Ishikawa (cell line): Measurements from ENCODE around the gene KIF26B.

Source experiments
- CEBPB ChIP-seq: IDR thresholded peaks from 2 replicates; pipeline ENCODE4 v1.6.1; 2012
- CREB1 ChIP-seq: IDR thresholded peaks from 2 replicates; pipeline ENCODE4 v1.6.1; 2012; ENCODE audit warnings: low read depth
- EGR1 ChIP-seq: IDR thresholded peaks from 2 replicates; pipeline ENCODE4 v1.6.1; 2012
- EP300 ChIP-seq: IDR thresholded peaks from 2 replicates; pipeline ENCODE4 v1.6.1; 2012; ENCODE audit warnings: borderline replicate concordance
- FOXM1 ChIP-seq: IDR thresholded peaks from 2 replicates; pipeline ENCODE4 v1.6.1; 2012; ENCODE audit warnings: low read depth, borderline replicate concordance
- MAX ChIP-seq: IDR thresholded peaks from 2 replicates; pipeline ENCODE4 v1.6.1; 2012
- NFIC ChIP-seq: IDR thresholded peaks from 2 replicates; pipeline ENCODE4 v1.6.1; 2012
- RAD21 ChIP-seq: IDR thresholded peaks from 2 replicates; pipeline ENCODE4 v1.6.1; 2012; ENCODE audit warnings: low read depth
- REST ChIP-seq: IDR thresholded peaks from 2 replicates; pipeline ENCODE4 v1.6.1; 2012; ENCODE audit warnings: low read depth, mild to moderate bottlenecking
- TAF1 ChIP-seq: IDR thresholded peaks from 2 replicates; pipeline ENCODE4 v1.6.1; 2012; ENCODE audit warnings: low read depth, mild to moderate bottlenecking
- TCF12 ChIP-seq: IDR thresholded peaks from 2 replicates; pipeline ENCODE4 v1.6.1; 2012; ENCODE audit warnings: low read depth
- TEAD4 ChIP-seq: IDR thresholded peaks from 2 replicates; pipeline ENCODE4 v1.6.1; 2012
- USF1 ChIP-seq: IDR thresholded peaks from 2 replicates; pipeline ENCODE4 v1.6.1; 2012
- YY1 ChIP-seq: IDR thresholded peaks from 2 replicates; pipeline ENCODE4 v1.6.1; 2012; ENCODE audit warnings: low read depth
- ZBTB7A ChIP-seq: IDR thresholded peaks from 2 replicates; pipeline ENCODE4 v1.6.1; 2012; ENCODE audit warnings: low read depth

KIF26B gene

GRCh38 chr1:245654460-245655050 is 499.8 kb downstream of the KIF26B start:
- TF ChIP-seq RAD21 (no peak), EP300 (no peak), USF1 (no peak), CEBPB (no peak), YY1 (no peak), FOXM1 (no peak), CREB1 (no peak), MAX (no peak), TCF12 (no peak), EGR1 (no peak), TAF1 (no peak)

GRCh38 chr1:245656189-245656717 is 501.5 kb downstream of the KIF26B start:
- TF ChIP-seq ZBTB7A (no peak), TEAD4 (no peak), EGR1 (no peak), MAX (no peak), NFIC (no peak), YY1 (no peak), TAF1 (no peak), CEBPB (no peak)

GRCh38 chr1:245657371-245657770 is 502.6 kb downstream of the KIF26B start:
- TF ChIP-seq TCF12 (no peak), TEAD4 (no peak), EP300 (no peak), FOXM1 (no peak), CEBPB (no peak), NFIC (no peak), USF1 (no peak), CREB1 (no peak), TAF1 (no peak), ZBTB7A (no peak), EGR1 (no peak), RAD21 (no peak), MAX (no peak), REST (no peak)

- TF ChIP-seq EP300 = no peak
Observed at GRCh38 chr1:245663373-245663772, 508.6 kb downstream of the KIF26B start.

- no peak for TF ChIP-seq FOXM1
- TF ChIP-seq CREB1 = no peak
- no peak for TF ChIP-seq TAF1
- TF ChIP-seq YY1 = no peak
- no peak for TF ChIP-seq RAD21
- no peak for TF ChIP-seq EGR1
- TF ChIP-seq REST = no peak
- TF ChIP-seq ZBTB7A = no peak
- no peak for TF ChIP-seq NFIC
- no peak for TF ChIP-seq TEAD4
Observed at GRCh38 chr1:245663841-245664240, 509.1 kb downstream of the KIF26B start.

GRCh38 chr1:245666412-245666811 is 511.6 kb downstream of the KIF26B start:
- no peak for TF ChIP-seq ZBTB7A
- TF ChIP-seq TCF12 = no peak
- no peak for TF ChIP-seq EP300
- TF ChIP-seq EGR1 = no peak
